Nephron (organoid): ENCODE data around the gene RGCC.

Experiments used
- H3K27ac Mint-ChIP-seq, 3 experiments: 2 replicates each; pipeline ENCODE4 v1.8.0; 2020; ENCODE audit warnings: mixed read lengths in 3 of 3, mild to moderate bottlenecking in 2 of 3, moderate library complexity in 1 of 3
- H3K27me3 Mint-ChIP-seq: 2 replicates; pipeline ENCODE4 v1.8.0; 2021; ENCODE audit warnings: low read depth, mild to moderate bottlenecking, moderate library complexity, mixed read lengths
- H3K36me3 Mint-ChIP-seq: 2 replicates; pipeline ENCODE4 v1.8.0; 2020; ENCODE audit warnings: low read depth, mixed read lengths
- H3K4me1 Mint-ChIP-seq: 2 replicates; pipeline ENCODE4 v1.8.0; 2020; ENCODE audit warnings: mixed read lengths
- H3K4me3 Mint-ChIP-seq, 3 experiments: 2 replicates each; pipeline ENCODE4 v1.8.0; 2020; ENCODE audit warnings: mild to moderate bottlenecking in 3 of 3, mixed read lengths in 3 of 3, moderate library complexity in 2 of 3
- H3K9me3 Mint-ChIP-seq: 2 replicates; pipeline ENCODE4 v1.8.0; 2020; ENCODE audit warnings: mixed read lengths
- TF ChIP-seq, protein P1 (sequence below), 3 experiments: fragments of 200-600 bp; sonication (generic); IDR thresholded peaks; one replicate each; pipeline ENCODE4 v1.5.0; 2021; ENCODE audit warnings: antibody characterized with exemption in 3 of 3; ENCODE audit not compliant: unreplicated experiment in 3 of 3

Gene RGCC

DNA sequence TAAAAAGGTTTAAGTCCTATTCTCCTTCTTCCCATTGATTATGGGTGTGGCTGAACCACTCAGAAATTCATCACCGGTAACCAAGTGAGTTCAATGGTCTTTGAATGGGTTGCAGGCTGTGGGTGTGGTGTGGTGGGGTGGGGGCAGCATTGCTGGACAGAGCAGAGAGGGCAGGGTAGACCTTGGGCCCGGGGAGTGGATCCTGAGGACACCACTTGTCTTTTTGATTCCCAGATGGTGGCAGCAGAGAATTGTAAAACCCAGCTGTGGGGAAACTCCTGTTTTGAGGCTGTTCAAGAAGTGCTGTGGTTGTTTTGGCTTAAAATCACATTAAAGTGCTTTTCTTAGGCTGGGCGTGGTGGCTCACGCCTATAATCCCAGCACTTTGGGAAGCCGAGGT lies 45.8 kb upstream of the RGCC start:
- TF ChIP-seq, protein P1, sequence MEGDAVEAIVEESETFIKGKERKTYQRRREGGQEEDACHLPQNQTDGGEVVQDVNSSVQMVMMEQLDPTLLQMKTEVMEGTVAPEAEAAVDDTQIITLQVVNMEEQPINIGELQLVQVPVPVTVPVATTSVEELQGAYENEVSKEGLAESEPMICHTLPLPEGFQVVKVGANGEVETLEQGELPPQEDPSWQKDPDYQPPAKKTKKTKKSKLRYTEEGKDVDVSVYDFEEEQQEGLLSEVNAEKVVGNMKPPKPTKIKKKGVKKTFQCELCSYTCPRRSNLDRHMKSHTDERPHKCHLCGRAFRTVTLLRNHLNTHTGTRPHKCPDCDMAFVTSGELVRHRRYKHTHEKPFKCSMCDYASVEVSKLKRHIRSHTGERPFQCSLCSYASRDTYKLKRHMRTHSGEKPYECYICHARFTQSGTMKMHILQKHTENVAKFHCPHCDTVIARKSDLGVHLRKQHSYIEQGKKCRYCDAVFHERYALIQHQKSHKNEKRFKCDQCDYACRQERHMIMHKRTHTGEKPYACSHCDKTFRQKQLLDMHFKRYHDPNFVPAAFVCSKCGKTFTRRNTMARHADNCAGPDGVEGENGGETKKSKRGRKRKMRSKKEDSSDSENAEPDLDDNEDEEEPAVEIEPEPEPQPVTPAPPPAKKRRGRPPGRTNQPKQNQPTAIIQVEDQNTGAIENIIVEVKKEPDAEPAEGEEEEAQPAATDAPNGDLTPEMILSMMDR (IDR thresholded peaks at IDR 0.05; ENCODE audit: unreplicated experiment in 3 of 3) = peak; percentile 22 to 26 (median 22)
- Mint-ChIP-seq H3K4me1 (no peaks in the 10 kb centered on the region), H3K9me3 (peaks cover 8% of the 10 kb centered on the region), H3K27ac (no peak overlapping the region), H3K27me3 (peaks cover 4% of the 10 kb centered on the region), H3K4me3 (no peak overlapping the region), H3K36me3 (no peaks in the 10 kb centered on the region)

GRCh38 chr13:41413872-41414271 lies 43.5 kb upstream of the RGCC start:
- H3K9me3 Mint-ChIP-seq = peaks cover 19% of the 10 kb centered on the region
- peaks cover 4% of the 10 kb centered on the region for H3K27me3 Mint-ChIP-seq
- TF ChIP-seq, protein P1 (IDR thresholded peaks at IDR 0.05; ENCODE audit: unreplicated experiment in 3 of 3) = no peak
- H3K36me3 Mint-ChIP-seq = no peaks in the 10 kb centered on the region
- no peak overlapping the region for H3K4me3 Mint-ChIP-seq
- no peak overlapping the region for H3K27ac Mint-ChIP-seq
- H3K4me1 Mint-ChIP-seq = no peaks in the 10 kb centered on the region

- Mint-ChIP-seq H3K27me3 (peaks cover 4% of the 10 kb centered on the region), H3K36me3 (no peaks in the 10 kb centered on the region), H3K4me1 (no peaks in the 10 kb centered on the region), H3K27ac (no peak overlapping the region), H3K4me3 (no peak overlapping the region), H3K9me3 (peaks cover 19% of the 10 kb centered on the region)
- TF ChIP-seq, protein P1 (IDR thresholded peaks at IDR 0.05; ENCODE audit: unreplicated experiment in 3 of 3) = no peak
Observed at GRCh38 chr13:41416276-41416675, 41.1 kb upstream of the RGCC start.

- H3K4me3 Mint-ChIP-seq = no peak overlapping the region
- no peaks in the 10 kb centered on the region for H3K4me1 Mint-ChIP-seq
- no peaks in the 10 kb centered on the region for H3K27me3 Mint-ChIP-seq
- peaks cover 19% of the 10 kb centered on the region for H3K9me3 Mint-ChIP-seq
- H3K27ac Mint-ChIP-seq = peak overlapping the region in 1 of 3 experiments; percentile 43
- H3K36me3 Mint-ChIP-seq = no peaks in the 10 kb centered on the region
- TF ChIP-seq, protein P1 (IDR thresholded peaks at IDR 0.05; ENCODE audit: unreplicated experiment in 3 of 3) = no peak
Observed at GRCh38 chr13:41418027-41418426, 39.3 kb upstream of the RGCC start.

GRCh38 chr13:41418731-41419130 lies 38.6 kb upstream of the RGCC start:
- peaks cover 19% of the 10 kb centered on the region for H3K9me3 Mint-ChIP-seq

GRCh38 chr13:41419206-41419605 lies 38.1 kb upstream of the RGCC start:
- H3K27me3 Mint-ChIP-seq = no peaks in the 10 kb centered on the region
- no peak overlapping the region for H3K4me3 Mint-ChIP-seq
- H3K4me1 Mint-ChIP-seq = no peaks in the 10 kb centered on the region
- peaks cover 15% of the 10 kb centered on the region for H3K9me3 Mint-ChIP-seq
- H3K27ac Mint-ChIP-seq = no peak overlapping the region
- no peaks in the 10 kb centered on the region for H3K36me3 Mint-ChIP-seq
- TF ChIP-seq, protein P1 (IDR thresholded peaks at IDR 0.05; ENCODE audit: unreplicated experiment in 3 of 3) = no peak

More at GRCh38 chr13:41418731-41419130, 38.6 kb upstream of the RGCC start:
- TF ChIP-seq, protein P1 (IDR thresholded peaks at IDR 0.05; ENCODE audit: unreplicated experiment in 3 of 3) = no peak
- Mint-ChIP-seq H3K4me3 (no peak overlapping the region), H3K36me3 (no peaks in the 10 kb centered on the region), H3K4me1 (no peaks in the 10 kb centered on the region), H3K27ac (no peak overlapping the region), H3K27me3 (no peaks in the 10 kb centered on the region)
